MM.1S (cell line): ENCODE measurements around the gene C22orf42.

Experiments used
- DNase-seq: peaks from one replicate; pipeline ENCODE4 v3.0.0-alpha.2; 2015
- H2AFZ ChIP-seq: fragments of 300-600 bp; sonication (generic); 2 replicates; pipeline ENCODE4 v1.6.0; 2016; ENCODE audit warnings: antibody characterized with exemption, low read length
- H3F3A ChIP-seq: fragments of 300-600 bp; sonication (generic); 2 replicates; pipeline ENCODE4 v1.6.1; 2016; ENCODE audit warnings: mild to moderate bottlenecking, antibody characterized with exemption, low read length, moderate library complexity, mixed read lengths; ENCODE audit not compliant: insufficient read depth
- H3K27ac ChIP-seq: fragments of 300-600 bp; sonication (generic); 2 replicates; pipeline ENCODE4 v1.5.1; 2016; ENCODE audit warnings: mild to moderate bottlenecking, low read length
- H3K27me3 ChIP-seq: fragments of 300-600 bp; sonication (generic); replicated peaks from 2 replicates; pipeline ENCODE4 v1.6.0; 2016; ENCODE audit warnings: low read length; ENCODE audit not compliant: insufficient read depth
- H3K36me3 ChIP-seq: fragments of 300-600 bp; sonication (generic); replicated peaks from 2 replicates; pipeline ENCODE4 v1.6.1; 2016; ENCODE audit warnings: mild to moderate bottlenecking, low read length, mixed read lengths; ENCODE audit not compliant: insufficient read depth
- H3K4me1 ChIP-seq: fragments of 300-600 bp; sonication (generic); 2 replicates; pipeline ENCODE4 v1.6.1; 2016; ENCODE audit warnings: low read length, mixed read lengths
- H3K4me2 ChIP-seq: fragments of 300-600 bp; sonication (generic); 2 replicates; pipeline ENCODE4 v1.6.0; 2016; ENCODE audit warnings: low read depth, low read length
- H3K4me3 ChIP-seq: fragments of 300-600 bp; sonication (generic); 2 replicates; pipeline ENCODE4 v1.5.1; 2016; ENCODE audit warnings: low read length, mixed read lengths
- H3K79me2 ChIP-seq: fragments of 300-600 bp; sonication (generic); 2 replicates; pipeline ENCODE4 v1.6.1; 2016; ENCODE audit warnings: mixed run types, low read length, mixed read lengths
- H3K9ac ChIP-seq: fragments of 300-600 bp; sonication (generic); 2 replicates; pipeline ENCODE4 v1.6.1; 2016; ENCODE audit warnings: low read length, mixed read lengths
- H3K9me2 ChIP-seq: fragments of 300-600 bp; sonication (generic); replicated peaks from 2 replicates; pipeline ENCODE4 v1.6.1; 2016; ENCODE audit warnings: mild to moderate bottlenecking, low read length, mixed read lengths; ENCODE audit not compliant: insufficient read depth
- H3K9me3 ChIP-seq: fragments of 300-600 bp; sonication (generic); replicated peaks from 2 replicates; pipeline ENCODE4 v1.6.1; 2016; ENCODE audit warnings: mild to moderate bottlenecking, low read length, mixed read lengths; ENCODE audit not compliant: insufficient read depth
- H4K20me1 ChIP-seq: fragments of 300-600 bp; sonication (generic); 2 replicates; pipeline ENCODE4 v1.6.1; 2016; ENCODE audit warnings: mild to moderate bottlenecking, low read length, moderate library complexity, mixed read lengths; ENCODE audit not compliant: insufficient read depth
- CTCF ChIP-seq: fragments of 300-600 bp; sonication (generic); IDR thresholded peaks from 2 replicates; pipeline ENCODE4 v1.5.1; 2016; ENCODE audit warnings: antibody characterized with exemption, low read length, mixed read lengths
- EZH2 ChIP-seq: fragments of 300-600 bp; sonication (generic); optimal IDR thresholded peaks from 2 replicates; pipeline ENCODE3; 2017; ENCODE audit warnings: low read depth, mild to moderate bottlenecking, antibody characterized with exemption, low read length, mixed read lengths
- EZH2phosphoT487 ChIP-seq: fragments of 300-600 bp; sonication (generic); IDR thresholded peaks from 2 replicates; pipeline ENCODE4 v1.6.1; 2018; ENCODE audit warnings: antibody characterized with exemption, low read length

The C22orf42 gene

DNA sequence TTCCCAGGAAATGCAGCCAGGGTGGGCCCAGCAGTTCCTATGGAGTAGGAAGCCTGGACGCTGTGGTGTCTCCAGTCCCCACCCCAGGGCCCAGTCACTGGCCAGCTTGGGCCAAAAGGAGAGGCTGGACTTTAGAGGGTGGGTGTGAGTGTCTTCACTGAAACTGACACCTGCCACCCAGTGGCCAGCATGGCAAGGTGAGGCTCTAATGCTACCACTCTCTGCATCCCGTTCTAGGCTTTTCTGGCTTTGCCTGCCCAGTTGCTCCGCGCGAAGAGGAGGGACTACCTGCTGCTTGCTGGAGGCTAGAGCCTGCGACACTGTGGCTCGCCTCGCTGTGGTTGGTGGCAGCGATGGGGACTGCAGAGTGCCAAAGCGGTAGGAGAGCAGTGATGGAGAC is 35.4 kb downstream of the C22orf42 start:
- DNase-seq = no peak
- Histone ChIP-seq H2AFZ (no peak overlapping the region), H3K4me3 (no peak overlapping the region)

DNA sequence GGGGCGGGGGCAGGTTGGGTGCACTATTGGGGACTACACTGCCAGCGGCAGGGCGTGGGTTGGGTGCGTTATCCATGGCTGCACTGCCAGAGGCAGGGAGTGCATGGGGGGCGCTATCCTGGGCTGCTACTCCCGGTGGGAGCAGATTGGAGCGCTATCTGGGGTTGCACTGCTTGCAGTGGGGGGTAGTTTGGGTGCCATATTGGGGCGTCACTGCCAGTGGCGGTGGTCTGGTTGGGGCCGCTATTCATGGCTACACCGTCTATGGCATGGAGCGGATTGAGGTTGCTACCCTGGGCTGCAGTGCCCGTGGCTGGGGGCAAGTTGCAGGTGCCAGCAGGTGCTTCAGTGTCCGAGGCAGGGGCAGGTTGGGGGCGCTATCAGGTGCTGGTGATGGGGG is 36.2 kb downstream of the C22orf42 start:
- Histone ChIP-seq H4K20me1 (no peaks in the 10 kb centered on the region), H3K4me1 (no peaks in the 10 kb centered on the region), H3K27me3 (no peaks in the 10 kb centered on the region), H3K4me2 (no peak overlapping the region), H3K9ac (no peak overlapping the region), H3F3A (no peaks in the 10 kb centered on the region), H3K9me2 (no peaks in the 10 kb centered on the region), H3K79me2 (no peaks in the 10 kb centered on the region), H3K27ac (no peak overlapping the region), H3K36me3 (no peaks in the 10 kb centered on the region; the same call in 1 of the 2 replicates), H3K4me3 (no peak overlapping the region), H2AFZ (no peak overlapping the region), H3K9me3 (no peaks in the 10 kb centered on the region)
- no peak for DNase-seq
- TF ChIP-seq CTCF (no peak), EZH2phosphoT487 (no peak), EZH2 (no peak)

More for the DNA sequence above, 35.4 kb downstream of the C22orf42 start:
- no peaks in the 10 kb centered on the region for H3K27me3 ChIP-seq
- H4K20me1 ChIP-seq = no peaks in the 10 kb centered on the region
- no peak overlapping the region for H3K4me2 ChIP-seq
- no peak for TF ChIP-seq EZH2
- TF ChIP-seq CTCF = peak; percentile 11; the same call in 1 of the 2 replicates
- TF ChIP-seq EZH2phosphoT487 = no peak
- no peaks in the 10 kb centered on the region for H3K79me2 ChIP-seq
- no peak overlapping the region for H3K9ac ChIP-seq
- H3K9me2 ChIP-seq = no peaks in the 10 kb centered on the region
- no peaks in the 10 kb centered on the region for H3K9me3 ChIP-seq
- no peak overlapping the region for H3K27ac ChIP-seq
- no peaks in the 10 kb centered on the region for H3K4me1 ChIP-seq
- no peaks in the 10 kb centered on the region for H3F3A ChIP-seq
- no peaks in the 10 kb centered on the region for H3K36me3 ChIP-seq

GRCh38 chr22:32120603-32121002 is 38.5 kb downstream of the C22orf42 start:
- H3K27ac ChIP-seq = no peak overlapping the region
- TF ChIP-seq EZH2 = no peak
- TF ChIP-seq CTCF = no peak
- TF ChIP-seq EZH2phosphoT487 = no peak
- no peaks in the 10 kb centered on the region for H3K4me1 ChIP-seq
- no peaks in the 10 kb centered on the region for H3K9me2 ChIP-seq
- H2AFZ ChIP-seq = no peak overlapping the region
- no peak overlapping the region for H3K9ac ChIP-seq
- H3K4me3 ChIP-seq = no peak overlapping the region
- H3K4me2 ChIP-seq = no peak overlapping the region
- no peaks in the 10 kb centered on the region; the same call in 1 of the 2 replicates for H3K36me3 ChIP-seq
- no peak for DNase-seq
- no peaks in the 10 kb centered on the region for H3F3A ChIP-seq
- no peaks in the 10 kb centered on the region for H3K27me3 ChIP-seq
- no peaks in the 10 kb centered on the region for H4K20me1 ChIP-seq
- H3K79me2 ChIP-seq = no peaks in the 10 kb centered on the region
- no peaks in the 10 kb centered on the region for H3K9me3 ChIP-seq
